Measurements from ENCODE around the gene TIMP3.

GRCh38 chr22:32795214-32795596, 6.3 kb upstream of the TIMP3 start:
- TF ChIP-seq CTCF (IDR thresholded peaks at IDR 0.05) (no peak), POLR2A (IDR thresholded peaks at IDR 0.05) (no peak), EP300 (IDR thresholded peaks at IDR 0.05) (no peak)

Data from tibial nerve (tissue), 4 donors.